Measurements from ENCODE around the gene NEUROD2.

Gene NEUROD2

DNA sequence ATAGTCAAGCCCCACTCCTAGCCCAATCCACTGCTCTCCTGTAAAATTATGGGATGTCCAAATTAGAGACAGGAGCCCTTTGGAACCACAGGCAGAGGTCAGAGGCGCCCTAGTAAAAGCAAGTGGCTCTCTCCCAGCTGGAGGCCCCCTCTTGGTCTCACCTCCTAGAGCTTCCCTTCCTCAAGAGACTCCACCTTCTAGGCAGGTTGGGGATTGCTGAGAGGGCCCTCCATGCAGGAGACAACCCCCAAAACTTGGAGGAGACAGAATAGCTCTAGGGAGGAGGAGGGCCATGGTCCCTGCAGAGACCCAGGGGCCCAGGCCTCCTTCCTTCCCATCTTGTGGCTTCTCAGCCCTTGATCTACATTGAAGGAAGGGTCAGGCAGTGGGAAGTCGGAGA is 29.4 kb downstream of the NEUROD2 start:
- DNase-seq: no peak

DNA sequence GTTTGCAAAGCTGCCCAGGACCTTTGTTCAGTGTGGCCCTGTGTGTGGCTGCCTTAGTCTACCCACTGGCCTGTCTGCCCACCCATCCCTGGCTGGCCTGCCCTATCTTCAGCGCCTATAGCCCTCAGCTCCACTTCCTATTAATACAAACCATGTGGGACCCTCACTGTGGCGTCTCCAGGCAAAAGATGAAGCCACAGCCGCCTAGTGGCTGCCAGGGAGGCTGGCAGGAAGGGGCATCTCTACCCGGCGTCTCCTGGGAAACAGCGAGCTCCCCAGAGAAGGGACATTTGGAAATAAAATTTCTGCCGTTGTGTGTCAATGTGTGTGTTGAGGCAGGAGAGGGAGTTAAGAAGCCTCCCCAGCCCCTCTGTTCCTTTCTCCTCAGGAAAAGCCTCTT is 31.5 kb downstream of the NEUROD2 start:
- peak; percentile 30 for DNase-seq

DNA sequence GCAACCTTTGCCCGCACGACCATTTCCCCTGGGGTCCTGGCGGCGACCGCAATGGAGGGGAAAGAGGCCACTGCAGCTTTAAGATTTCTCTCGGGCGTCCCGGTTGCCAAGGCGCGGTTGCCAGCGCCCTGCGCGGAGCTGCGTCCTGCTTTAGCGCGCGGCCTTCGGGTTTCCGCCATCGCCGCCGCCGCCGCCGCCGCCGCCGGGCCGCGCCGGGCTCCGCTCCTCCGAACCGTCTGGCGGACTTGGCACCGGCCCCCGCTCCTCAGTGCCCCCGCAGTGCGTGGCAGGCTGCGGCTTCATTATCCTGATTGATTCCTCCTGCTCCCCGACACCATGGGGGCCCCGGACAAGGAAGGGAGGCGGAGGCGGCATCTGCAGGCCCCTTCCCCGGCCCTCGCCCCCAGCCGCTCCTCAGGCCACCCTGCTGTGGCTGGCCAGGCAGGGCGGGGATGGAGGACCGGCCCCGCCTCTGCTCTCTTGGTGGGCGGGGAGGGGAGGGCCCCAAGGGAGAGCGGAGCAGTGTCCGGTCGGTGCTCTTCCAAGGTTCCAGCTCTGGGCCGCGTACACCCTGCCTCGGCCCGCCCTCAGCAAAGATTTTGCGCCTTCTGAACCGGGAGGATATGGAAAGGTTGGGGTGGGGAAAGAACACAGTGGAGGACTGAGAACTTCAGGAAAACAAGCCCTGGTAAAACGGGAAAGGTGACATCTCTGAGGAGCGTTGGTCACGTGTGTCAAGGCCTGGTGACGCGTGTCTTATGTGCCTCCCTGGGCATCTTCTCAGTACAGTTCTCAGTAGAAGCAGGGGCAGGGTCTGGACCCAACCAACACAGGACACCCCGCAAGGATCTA is 34.0 kb downstream of the NEUROD2 start:
- DNase-seq: peak; percentile 64

DNA sequence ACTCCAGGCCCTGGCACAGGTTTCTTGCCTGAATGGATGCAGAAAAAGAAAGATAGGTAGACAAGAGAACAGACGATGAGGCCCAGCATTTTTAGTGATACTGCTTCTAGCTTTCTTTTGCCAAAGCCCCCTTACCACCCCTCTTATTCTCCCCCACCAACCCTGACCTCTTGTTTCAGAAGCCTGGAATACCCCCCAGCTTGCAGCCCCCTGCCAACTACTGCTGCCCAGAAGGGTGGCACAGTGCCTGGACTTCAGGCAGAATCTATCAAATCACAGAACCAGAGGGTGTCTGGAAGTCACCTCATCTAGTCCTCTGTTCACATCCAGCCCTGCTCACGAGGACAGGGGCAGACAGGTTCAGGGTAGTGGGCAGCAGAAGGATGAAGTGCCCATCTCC is 35.6 kb downstream of the NEUROD2 start:
- no peak for DNase-seq

DNA sequence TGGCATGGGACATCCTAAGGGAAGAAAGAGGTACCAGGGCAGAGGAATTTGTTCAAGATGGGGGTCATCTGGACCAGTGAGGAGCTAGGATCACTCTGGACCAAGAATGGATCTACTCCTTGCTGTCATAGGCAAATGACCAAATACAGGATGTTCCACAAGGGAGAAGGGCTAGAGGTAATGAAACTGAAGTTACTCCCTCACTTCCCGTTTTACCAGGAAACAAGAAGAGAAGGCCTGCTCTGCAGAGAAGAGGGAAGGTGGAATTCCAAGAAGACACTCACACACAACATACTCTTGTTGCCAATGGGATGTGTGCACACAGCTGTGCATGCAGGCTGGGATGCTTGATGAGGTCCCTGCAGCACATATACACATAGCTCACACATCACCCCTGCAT is 38.6 kb downstream of the NEUROD2 start:
- no peak for DNase-seq

DNA sequence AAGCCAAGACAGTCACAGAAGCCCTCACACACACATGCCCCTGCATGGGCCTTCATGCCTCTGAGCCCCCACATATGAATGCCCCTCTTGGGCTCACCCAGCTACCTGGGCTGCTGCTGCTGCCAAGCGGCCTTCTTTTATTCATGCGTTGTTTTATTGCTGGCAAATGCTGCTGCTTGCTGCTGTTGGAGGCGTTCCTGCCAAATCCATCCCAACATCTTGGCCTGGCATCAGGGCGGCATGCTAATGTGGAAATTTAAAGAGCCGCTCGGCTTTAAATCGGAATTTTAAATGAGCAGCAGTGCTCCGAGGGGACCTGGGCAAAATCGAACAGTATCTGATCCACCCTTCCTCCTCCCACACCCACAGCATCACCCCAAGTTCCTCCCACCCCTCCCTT is 39.0 kb downstream of the NEUROD2 start:
- no peak for DNase-seq

DNA sequence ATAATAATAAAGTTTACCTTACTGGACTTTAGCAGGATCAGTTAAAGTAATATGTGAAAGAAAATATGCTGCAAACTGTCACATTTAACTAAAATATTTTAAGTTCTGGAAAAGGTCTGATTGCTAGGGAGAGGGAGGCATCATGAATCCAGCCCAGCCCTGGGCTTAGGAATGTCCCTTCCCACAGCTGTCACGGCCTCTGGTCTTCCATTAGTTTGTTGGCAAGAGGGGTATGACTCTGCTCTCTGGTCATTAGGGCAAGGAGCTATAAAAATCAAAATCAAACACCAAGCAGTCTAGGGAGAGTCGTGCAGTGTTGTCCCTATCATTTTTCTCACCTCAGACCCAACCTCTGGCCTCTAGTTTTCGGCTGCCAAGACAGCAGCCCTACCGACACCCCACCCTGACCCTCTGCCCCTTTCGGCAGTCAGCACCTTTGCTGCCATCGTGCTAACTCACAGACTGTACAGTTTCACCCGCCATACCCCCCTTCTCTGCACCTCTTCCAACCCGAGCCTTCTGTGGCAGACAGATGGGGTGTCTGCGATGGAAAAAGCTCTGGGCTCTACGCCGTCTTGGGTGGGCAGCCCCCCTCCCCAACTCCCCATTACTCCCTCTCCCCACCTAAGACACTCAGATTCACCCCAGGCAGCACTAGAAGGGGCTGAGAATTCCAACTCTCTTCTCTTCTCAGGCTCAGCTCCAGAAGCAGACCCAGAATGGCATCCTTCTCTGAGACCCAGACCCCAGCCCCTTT is 41.4 kb downstream of the NEUROD2 start:
- DNase-seq: no peak

DNA sequence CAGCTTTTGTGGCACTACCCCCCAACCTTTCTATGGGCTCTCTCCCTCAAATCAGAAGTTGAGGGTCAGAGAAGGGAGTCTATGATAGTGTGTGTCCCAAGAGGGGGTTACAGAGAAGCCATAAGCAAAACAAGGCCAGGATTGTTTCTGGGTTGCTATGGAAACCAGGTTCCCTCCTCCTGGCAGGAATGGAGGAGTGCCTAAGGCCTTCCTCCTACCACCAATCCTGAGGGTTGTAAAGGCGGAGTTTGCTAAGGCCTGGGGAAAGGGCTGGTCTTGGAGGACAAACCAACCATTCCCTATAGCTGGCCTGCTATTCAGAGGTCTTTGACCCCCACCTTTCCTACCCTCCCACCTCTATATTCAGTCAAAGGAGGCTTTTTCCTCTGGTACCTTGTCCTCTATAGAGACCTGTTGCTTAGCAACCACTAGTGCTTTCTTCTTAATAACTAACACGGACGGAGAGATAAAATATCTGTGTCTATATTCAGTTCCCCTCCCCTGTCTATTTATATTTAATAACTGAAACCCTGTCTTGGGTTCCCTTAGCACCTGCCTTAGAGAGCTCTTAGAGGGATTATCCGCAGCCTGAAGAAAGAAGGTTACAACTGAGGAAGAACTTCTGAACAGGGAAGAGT is 43.4 kb downstream of the NEUROD2 start:
- no peak for DNase-seq

DNA sequence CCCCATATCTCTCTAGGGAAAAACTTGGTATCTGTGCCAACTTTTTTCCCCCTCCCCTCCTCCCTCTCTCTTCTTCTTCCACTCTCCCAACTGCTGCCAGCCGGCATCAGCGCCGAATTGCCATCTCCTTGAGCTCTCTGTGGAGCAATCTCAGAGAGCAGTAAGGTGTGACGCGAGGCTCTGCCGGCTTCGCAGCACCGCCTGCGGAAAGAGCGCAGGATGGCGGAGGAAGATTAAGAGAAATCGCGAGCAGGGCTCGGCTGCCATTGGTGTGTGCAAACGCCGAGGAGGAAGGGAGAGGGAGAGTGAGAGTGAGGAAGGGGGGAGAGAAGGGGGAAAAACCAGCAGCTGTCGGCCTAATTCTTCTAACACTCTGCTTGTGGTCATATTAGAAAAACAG is 44.2 kb downstream of the NEUROD2 start:
- no peak for DNase-seq

DNA sequence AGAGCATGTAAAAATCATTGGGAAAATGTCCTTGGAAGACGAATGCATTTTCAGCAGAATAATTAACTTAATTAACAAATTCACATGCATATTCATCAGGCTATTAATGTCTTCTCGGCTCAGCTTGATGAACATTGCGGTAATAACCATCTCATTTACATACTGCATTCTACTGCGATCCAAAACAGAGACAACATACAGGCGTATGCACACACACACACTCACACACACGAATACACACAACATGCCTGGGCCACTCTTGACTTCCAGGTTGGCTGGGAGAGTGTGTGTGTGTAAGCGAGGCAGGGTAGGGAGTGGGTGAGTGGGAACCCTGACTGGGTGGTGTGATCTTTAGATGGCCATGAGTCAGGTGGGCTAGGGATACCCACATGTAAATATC is 44.7 kb downstream of the NEUROD2 start:
- no peak for DNase-seq

DNA sequence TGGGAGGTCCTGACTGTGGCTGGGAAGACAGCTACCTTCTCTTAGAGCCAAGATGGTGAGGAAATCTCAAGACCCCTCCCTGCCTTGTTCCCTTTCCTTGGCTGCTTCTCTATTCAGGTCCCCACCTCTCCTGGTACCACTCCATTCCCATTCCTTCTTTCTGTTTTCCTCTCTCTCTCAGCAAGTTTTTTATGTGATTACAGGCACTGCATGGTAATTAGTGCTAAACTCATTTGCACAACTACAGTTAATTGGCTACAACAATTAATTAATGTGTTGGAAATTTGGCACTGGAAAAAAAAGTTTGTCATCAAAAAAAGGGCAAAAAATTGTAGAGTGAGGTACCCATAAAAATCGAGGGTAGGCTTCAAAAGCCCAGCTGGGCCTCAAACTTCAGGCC is 45.3 kb downstream of the NEUROD2 start:
- no peak for DNase-seq

DNA sequence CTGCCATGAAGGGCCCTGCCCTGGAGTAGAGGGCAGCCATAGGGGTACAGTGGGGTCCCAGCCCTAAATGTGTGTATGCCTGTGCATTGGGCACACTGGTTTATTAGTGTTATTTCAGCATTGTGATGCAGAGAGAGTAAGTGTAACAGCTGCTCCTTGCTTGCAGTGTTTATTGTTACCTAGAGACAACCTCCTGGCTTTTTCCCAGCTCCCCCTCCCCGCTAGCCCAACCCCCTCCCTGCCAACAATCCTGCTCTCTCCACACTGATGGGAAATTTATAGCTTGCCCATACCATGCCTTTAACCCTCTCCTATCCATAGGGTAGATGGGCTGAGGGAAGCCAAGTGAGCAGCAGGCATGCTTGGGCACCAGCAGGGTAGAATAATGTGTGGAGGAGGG is 51.3 kb downstream of the NEUROD2 start:
- DNase-seq: no peak

DNA sequence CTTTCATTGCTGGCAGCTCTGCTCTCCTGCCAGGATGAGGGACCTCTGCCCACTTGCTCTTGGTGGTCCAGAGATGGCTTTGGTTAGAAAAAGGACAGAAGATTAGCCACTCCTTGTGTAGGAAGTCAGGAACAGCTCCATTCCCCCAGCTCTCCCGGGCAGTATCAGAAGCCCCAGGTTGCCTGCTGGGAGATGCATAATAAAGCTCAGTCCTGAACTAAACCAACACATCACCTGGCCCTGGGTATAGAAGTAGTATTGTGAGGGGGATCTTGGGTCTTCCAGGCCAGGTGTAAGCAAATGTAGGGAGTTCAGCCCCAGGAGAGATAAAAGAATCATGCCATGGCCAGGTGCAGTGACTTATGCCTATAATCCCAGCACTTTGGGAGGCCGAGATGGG is 52.4 kb downstream of the NEUROD2 start:
- DNase-seq: no peak
